GM18505 (cell line): ENCODE data around the gene GNPDA1.
A peak's percentile ranks its signal among the peaks of the same experiment; 100 is the strongest.
"Not testable (repeated sequence)": the region's sequence is repeated elsewhere in the genome, so short reads cannot be mapped to it uniquely, and the experiment has no call there.

Experiments used
- ATAC-seq: cut with Tn5 transposase; IDR thresholded peaks from one replicate; pipeline ENCODE4 v1.9.1; 2021; ENCODE audit not compliant: unreplicated experiment
- POLR2A ChIP-seq: IDR thresholded peaks from 4 replicates; pipeline ENCODE4 v1.6.1; 2011; ENCODE audit warnings: borderline replicate concordance; ENCODE audit not compliant: insufficient read depth, insufficient read length; ENCODE audit errors: extremely low read depth

The GNPDA1 gene

GRCh38 chr5:142012792-142013388, at the start of gene GNPDA1:
Gene GNPDA1, minus strand, starts transcription at chr5:142013027. Its CDS starts 992 bp downstream, at chr5:142012035.
- TF ChIP-seq POLR2A: peak; percentile 76

GRCh38 chr5:142059304-142059940, 46.6 kb upstream of the GNPDA1 start:
- ATAC-seq: no peak
- no peak for TF ChIP-seq POLR2A

More at GRCh38 chr5:142012792-142013388, at the start of gene GNPDA1:
- peak; percentile 78 for ATAC-seq

- no peak for ATAC-seq
- TF ChIP-seq POLR2A: no peak
Measured at GRCh38 chr5:142057697-142058056, 44.9 kb upstream of the GNPDA1 start.

- ATAC-seq: no peak
- no peak for TF ChIP-seq POLR2A
Measured at GRCh38 chr5:142056816-142057696, 44.2 kb upstream of the GNPDA1 start.

- no peak for ATAC-seq
- no peak for TF ChIP-seq POLR2A
Measured at GRCh38 chr5:142055301-142055700, 42.5 kb upstream of the GNPDA1 start.

- no peak for TF ChIP-seq POLR2A
Measured at GRCh38 chr5:142053426-142054151, 40.8 kb upstream of the GNPDA1 start.

GRCh38 chr5:142052026-142052425, 39.2 kb upstream of the GNPDA1 start:
- not testable (repeated sequence) for ATAC-seq

More at GRCh38 chr5:142053426-142054151, 40.8 kb upstream of the GNPDA1 start:
- no peak for ATAC-seq

GRCh38 chr5:142048272-142048671, 35.4 kb upstream of the GNPDA1 start:
- no peak for ATAC-seq
- TF ChIP-seq POLR2A: no peak

- no peak for TF ChIP-seq POLR2A
- ATAC-seq: no peak
Measured at GRCh38 chr5:142046191-142046590, 33.4 kb upstream of the GNPDA1 start.

GRCh38 chr5:142040881-142041280, 28.1 kb upstream of the GNPDA1 start:
- not testable (repeated sequence) for ATAC-seq

GRCh38 chr5:142040285-142040684, 27.5 kb upstream of the GNPDA1 start:
- no peak for ATAC-seq
- no peak for TF ChIP-seq POLR2A

GRCh38 chr5:142038735-142039134, 25.9 kb upstream of the GNPDA1 start:
- TF ChIP-seq POLR2A: no peak
- no peak for ATAC-seq

- ATAC-seq: not testable (repeated sequence)
Measured at GRCh38 chr5:142037599-142037998, 24.8 kb upstream of the GNPDA1 start.

- ATAC-seq: no peak
- TF ChIP-seq POLR2A: no peak
Measured at GRCh38 chr5:142036918-142037317, 24.1 kb upstream of the GNPDA1 start.

GRCh38 chr5:142034994-142035393, 22.2 kb upstream of the GNPDA1 start:
- no peak for TF ChIP-seq POLR2A
- no peak for ATAC-seq

GRCh38 chr5:142033632-142034567, 21.1 kb upstream of the GNPDA1 start:
- ATAC-seq: not testable (repeated sequence)
